HepG2 (cell line): ENCODE measurements around the gene IFT52. TPM values are rescaled to one million over a fixed set of nuclear protein-coding genes. Genes with fewer than 3 reads are reported as not detected.

Source experiments
- ATAC-seq: fragments of 200-7000 bp; cut with Tn5 transposase; 3 replicates; pipeline ENCODE4 v1.9.1; 2020; ENCODE audit warnings: mild to moderate bottlenecking, moderate library complexity
- BruUV-seq: library from RNA; stranded (reverse); fragments of 400-500 nt; replicated peaks from 2 replicates; lab custom pipeline; 2021; lab: Mats Ljungman, UMichigan
- CTCF ChIA-PET: fragments of 300-600 bp; formaldehyde crosslinking; extraction: SDS; loops from one replicate; lab custom pipeline; 2021; ENCODE audit warnings: low total read pairs, inconsistent platforms, low intra/inter-chr PET ratio; lab: Yijun Ruan, JAX
- POLR2A ChIA-PET: fragments of 350-600 bp; sonication (Branson Sonifier 250); formaldehyde crosslinking; loops from one replicate; lab custom pipeline; 2020; ENCODE audit warnings: antibody characterized with exemption, inconsistent platforms; lab: Yijun Ruan, JAX
- DNase-seq: peaks from one replicate; pipeline ENCODE4 v3.0.0-alpha.2; 2015; ENCODE audit warnings: low spot score
- FAIRE-seq: peaks from 3 replicates; lab custom pipeline; 2011; peaks lifted over from hg19 to GRCh38; lab: Jason Lieb, UNC
- H2AFZ ChIP-seq: one replicate; pipeline ENCODE4 v1.6.1; 2011; ENCODE audit warnings: low read length, inconsistent platforms
- H3K27ac ChIP-seq: fragments of 300-600 bp; 3 replicates; pipeline ENCODE4 v1.8.0; 2011; ENCODE audit warnings: mixed run types, mild to moderate bottlenecking, mixed read lengths, low read length, inconsistent platforms; ENCODE audit not compliant: insufficient read depth; ENCODE audit errors: extremely low read length
- H3K27me3 ChIP-seq, 2 experiments: fragments of 200-600 bp in 1 of 2; 2 replicates in 1 of 2; 3 replicates in 1 of 2; pipeline versions ENCODE4 v1.6.0 to v1.8.0; 2011; ENCODE audit warnings: low read length in 2 of 2, mild to moderate bottlenecking in 2 of 2, moderate library complexity in 2 of 2, inconsistent platforms in 1 of 2; ENCODE audit not compliant: insufficient read depth in 2 of 2, control insufficient read depth in 1 of 2
- H3K36me3 ChIP-seq, 2 experiments: fragments of 200-600 bp in 1 of 2; replicated peaks in 1 of 2; 2 replicates in 1 of 2; 3 replicates in 1 of 2; pipeline versions ENCODE4 v1.5.1 to v1.8.0; 2011; ENCODE audit warnings: low read length in 2 of 2, inconsistent platforms in 1 of 2; ENCODE audit not compliant: insufficient read depth in 2 of 2, control insufficient read depth in 1 of 2
- H3K4me1 ChIP-seq: 2 replicates; pipeline ENCODE4 v1.5.1; 2012; ENCODE audit warnings: low read length, inconsistent platforms; ENCODE audit not compliant: insufficient read depth
- H3K4me2 ChIP-seq: 2 replicates; pipeline ENCODE4 v1.6.0; 2011; ENCODE audit warnings: low read depth, low read length, inconsistent platforms
- H3K4me3 ChIP-seq, 3 experiments: fragments of 200-600 bp in 1 of 3; sonication (generic), shearing (Covaris generic) in 1 of 3; replicated peaks in 1 of 3; 2 replicates each; pipeline ENCODE4 v1.5.1; 2011 to 2016; ENCODE audit warnings: low read length in 3 of 3, inconsistent platforms in 2 of 3, low read depth in 2 of 3, mild to moderate bottlenecking in 2 of 3, control low read depth in 1 of 3, mixed read lengths in 1 of 3; ENCODE audit not compliant: insufficient read depth in 1 of 3
- H3K79me2 ChIP-seq: one replicate; pipeline ENCODE4 v1.6.1; 2011; ENCODE audit warnings: low read length, inconsistent platforms; ENCODE audit not compliant: insufficient read depth
- H3K9ac ChIP-seq: 2 replicates; pipeline ENCODE4 v1.6.0; 2011; ENCODE audit warnings: mild to moderate bottlenecking, low read depth, low read length, inconsistent platforms; ENCODE audit not compliant: insufficient read depth
- H3K9me3 ChIP-seq: 2 replicates; pipeline ENCODE4 v1.5.1; 2012; ENCODE audit warnings: mild to moderate bottlenecking, low read length
- H4K20me1 ChIP-seq: 2 replicates; pipeline ENCODE4 v1.6.0; 2011; ENCODE audit warnings: inconsistent platforms, mild to moderate bottlenecking, low read length, moderate library complexity; ENCODE audit not compliant: insufficient read depth
- HOMEZ ChIP-seq: IDR thresholded peaks from 2 replicates; pipeline ENCODE4 v1.6.1; 2016; ENCODE audit warnings: low read depth
- NFAT5 ChIP-seq: sonication (generic); formaldehyde crosslinking; IDR thresholded peaks from 2 replicates; pipeline ENCODE4 v1.4.0; 2020; ENCODE audit warnings: missing genetic modification reagents
- SKIL ChIP-seq: sonication (generic); formaldehyde crosslinking; IDR thresholded peaks from 2 replicates; pipeline ENCODE4 v1.8.0; 2022; ENCODE audit warnings: missing genetic modification reagents, mild to moderate bottlenecking, moderate library complexity, borderline replicate concordance
- SMAD9 ChIP-seq: sonication (generic); formaldehyde crosslinking; IDR thresholded peaks from 2 replicates; pipeline ENCODE4 v1.5.1; 2020; ENCODE audit warnings: mild to moderate bottlenecking, missing genetic modification reagents
- SOX5 ChIP-seq: IDR thresholded peaks from 2 replicates; pipeline ENCODE4 v1.6.1; 2016; ENCODE audit warnings: borderline replicate concordance
- SUZ12 ChIP-seq: fragments of 150-350 bp; IDR thresholded peaks from 2 replicates; pipeline ENCODE4 v1.6.1; 2014; ENCODE audit warnings: low read depth, low read length
- ZFP36L2 ChIP-seq: sonication (generic); formaldehyde crosslinking; IDR thresholded peaks from 2 replicates; pipeline ENCODE4 v1.4.0; 2020; ENCODE audit warnings: missing genetic modification reagents
- ZNF879 ChIP-seq: sonication (generic); formaldehyde crosslinking; IDR thresholded peaks from 2 replicates; pipeline ENCODE4 v1.8.1; 2023; ENCODE audit warnings: missing genetic modification reagents
- WGBS: methylation state at CpG from one replicate; pipeline ENCODE4 v1.1.6; 2017; ENCODE audit warnings: low lambda C conversion rate; 5-methylcytosine and 5-hydroxymethylcytosine counted together
- in situ Hi-C: cut with HindIII; loops from 2 replicates; pipeline ENCODE4 v1.10.0; 2017; ENCODE audit warnings: low pct_unique_long_range_greater_than_20kb; ENCODE audit not compliant: extremely low pct_ligation_motif_present
- intact Hi-C: fragments of 100-400 bp; cut with micrococcal nuclease; formaldehyde crosslinking; loops from one replicate; pipeline ENCODE4 v1.10.0; 2022; ENCODE audit not compliant: unreplicated experiment
- polyA plus RNA-seq, 8 experiments: library from polyadenylated mRNA; depleted of rRNA in 3 of 8; stranded (reverse) in 7 of 8; unstranded in 1 of 8; fragments of >200 nt; fragmentation: Illumina TruSeq in 4 of 8; extraction: Trizol in 4 of 8; gene quantifications; 2 replicates each; pipeline versions ENCODE4 v1.2.1 to v1.2.3, GENCODE V29; 2011 to 2016; ENCODE audit warnings: low read depth in 4 of 8, missing spikeins in 1 of 8, mixed read lengths in 1 of 8; ENCODE audit not compliant: insufficient read depth in 1 of 8
- total RNA-seq, 5 experiments: library from RNA; depleted of rRNA; stranded (reverse); fragments of >200 nt; fragmentation: Illumina TruSeq; extraction: Trizol; gene quantifications; 2 replicates each; pipeline ENCODE4 v1.2.3, GENCODE V29; 2016; ENCODE audit warnings: low read depth in 1 of 5

IFT52 gene
- total and polyA plus RNA-seq, 2 of the 13 experiments (the other 11 are each of a cell fraction or from before 2014, with no cell fraction given), result 48.0 to 64.0 TPM

- Histone ChIP-seq H3K27me3 (no peaks in the 10 kb centered on the region), H3K79me2 (no peaks in the 10 kb centered on the region), H3K9ac (no peak overlapping the region), H4K20me1 (no peaks in the 10 kb centered on the region), H3K4me2 (no peak overlapping the region), H2AFZ (no peak overlapping the region), H3K4me3 (no peak overlapping the region), H3K4me1 (no peaks in the 10 kb centered on the region), H3K9me3 (no peaks in the 10 kb centered on the region), H3K27ac (no peak overlapping the region), H3K36me3 (peaks cover 11 to 41% of the 10 kb centered on the region in 2 experiments)
- WGBS, result 95% methylated on average over 9 of the region's 9 CpGs
- ChIA-PET POLR2A (interaction anchor here (1.1 to 1.5 kb wide), 2 partner anchors 177 to 233 kb away, joined by 3 to 8 read pairs; partner anchors contain the start of gene SRSF6), CTCF (interaction anchor here (1.1 to 3.2 kb wide), 4 partner anchors 32 to 389 kb away, joined by 4 to 55 read pairs (median 22); no protein-coding TSS in a partner anchor)
- in situ Hi-C loops (loop anchor here (5.0 kb wide), 2 partner anchors 154 to 244 kb away; no protein-coding TSS in a partner anchor), intact Hi-C loops (no loop called here)
- BruUV-seq, result no TSS peak
- FAIRE-seq (no peak), ATAC-seq (no peak), DNase-seq (no peak)
- TF ChIP-seq SUZ12 (no peak), HOMEZ (no peak), ZFP36L2 (CRISPR knock-in tag) (no peak), SMAD9 (no peak), NFAT5 (CRISPR knock-in tag) (no peak), SOX5 (CRISPR knock-in tag) (no peak), SKIL (CRISPR knock-in tag) (no peak), ZNF879 (CRISPR knock-in tag) (no peak)
These were observed 100.3 kb downstream of the IFT52 start for GRCh38 chr20:43690943-43691598.
